Bronchial epithelial cell (primary cell): Measurements from ENCODE around the gene RPS15. TPM values are rescaled to one million over a fixed set of nuclear protein-coding genes. Genes with fewer than 3 reads are reported as not detected.

Experiments
- DNase-seq: peaks from one replicate; pipeline ENCODE4 v3.0.0-alpha.2; 2010; ENCODE audit warnings: low read depth
- FAIRE-seq: peaks from 2 replicates; lab custom pipeline; 2011; peaks lifted over from hg19 to GRCh38; lab: Jason Lieb, UNC
- H3K27me3 ChIP-seq: 2 replicates; pipeline ENCODE4 v1.5.1; 2011; ENCODE audit warnings: low read length; ENCODE audit not compliant: control insufficient read depth, insufficient read depth
- H3K36me3 ChIP-seq: 2 replicates; pipeline ENCODE4 v1.5.1; 2011; ENCODE audit warnings: low read length; ENCODE audit not compliant: control insufficient read depth, insufficient read depth
- H3K4me3 ChIP-seq: 2 replicates; pipeline ENCODE4 v1.5.1; 2011; ENCODE audit warnings: mild to moderate bottlenecking, low read depth, low read length, control low read depth
- CTCF ChIP-seq: IDR thresholded peaks from 2 replicates; pipeline ENCODE4 v1.5.1; 2011; ENCODE audit warnings: mild to moderate bottlenecking, moderate library complexity, low read length, control low read depth, inconsistent platforms; ENCODE audit not compliant: insufficient read depth, severe bottlenecking
- total RNA-seq: library from RNA; depleted of rRNA; stranded (reverse); fragments of >200 nt; gene quantifications from 2 replicates; pipeline ENCODE4 v1.2.1, GENCODE V29; 2014

RPS15 gene
- total RNA-seq, 1 donor from 2014 or later: 966 TPM

GRCh38 chr19:1422360-1422759 is 15.8 kb upstream of the RPS15 start:
- no peak overlapping the region for H3K4me3 ChIP-seq
- no peaks in the 10 kb centered on the region for H3K27me3 ChIP-seq
- peaks cover 48% of the 10 kb centered on the region for H3K36me3 ChIP-seq
- no peak for TF ChIP-seq CTCF
- FAIRE-seq (no peak), DNase-seq (no peak)

GRCh38 chr19:1422943-1423342 is 15.3 kb upstream of the RPS15 start:
- no peak for DNase-seq
- no peak for TF ChIP-seq CTCF
- Histone ChIP-seq H3K36me3 (peaks cover 46% of the 10 kb centered on the region), H3K4me3 (no peak overlapping the region), H3K27me3 (no peaks in the 10 kb centered on the region)
- no peak for FAIRE-seq

- Histone ChIP-seq H3K4me3 (no peak overlapping the region), H3K36me3 (peaks cover 46% of the 10 kb centered on the region), H3K27me3 (no peaks in the 10 kb centered on the region)
- DNase-seq (no peak), FAIRE-seq (peak; percentile 28)
- no peak for TF ChIP-seq CTCF
Observed at GRCh38 chr19:1423436-1424191, 14.6 kb upstream of the RPS15 start.

GRCh38 chr19:1424192-1424955 is 13.8 kb upstream of the RPS15 start:
- no peak overlapping the region for H3K4me3 ChIP-seq
- DNase-seq (no peak), FAIRE-seq (no peak)
- peaks cover 46% of the 10 kb centered on the region for H3K36me3 ChIP-seq
- H3K27me3 ChIP-seq: no peaks in the 10 kb centered on the region
- no peak for TF ChIP-seq CTCF

- no peak for TF ChIP-seq CTCF
- FAIRE-seq: peak; percentile 94
- H3K36me3 ChIP-seq: peaks cover 53% of the 10 kb centered on the region
- DNase-seq: peak; percentile 75
- no peak overlapping the region for H3K4me3 ChIP-seq
- no peaks in the 10 kb centered on the region for H3K27me3 ChIP-seq
Observed at GRCh38 chr19:1425102-1425837, 12.9 kb upstream of the RPS15 start.
